Fibroblast of gingiva (primary cell): ENCODE measurements around the gene SOX2.

ENCODE experiments used
- DNase-seq: peaks from one replicate; pipeline ENCODE4 v3.0.0-alpha.2; 2011; ENCODE audit warnings: low read depth

SOX2 gene

GRCh38 chr3:181722766-181723425, 11.2 kb downstream of the SOX2 start:
- DNase-seq = no peak

- DNase-seq = no peak
Measured at GRCh38 chr3:181723625-181724191, 12.0 kb downstream of the SOX2 start.

GRCh38 chr3:181724192-181724965, 12.7 kb downstream of the SOX2 start:
- no peak for DNase-seq

DNA sequence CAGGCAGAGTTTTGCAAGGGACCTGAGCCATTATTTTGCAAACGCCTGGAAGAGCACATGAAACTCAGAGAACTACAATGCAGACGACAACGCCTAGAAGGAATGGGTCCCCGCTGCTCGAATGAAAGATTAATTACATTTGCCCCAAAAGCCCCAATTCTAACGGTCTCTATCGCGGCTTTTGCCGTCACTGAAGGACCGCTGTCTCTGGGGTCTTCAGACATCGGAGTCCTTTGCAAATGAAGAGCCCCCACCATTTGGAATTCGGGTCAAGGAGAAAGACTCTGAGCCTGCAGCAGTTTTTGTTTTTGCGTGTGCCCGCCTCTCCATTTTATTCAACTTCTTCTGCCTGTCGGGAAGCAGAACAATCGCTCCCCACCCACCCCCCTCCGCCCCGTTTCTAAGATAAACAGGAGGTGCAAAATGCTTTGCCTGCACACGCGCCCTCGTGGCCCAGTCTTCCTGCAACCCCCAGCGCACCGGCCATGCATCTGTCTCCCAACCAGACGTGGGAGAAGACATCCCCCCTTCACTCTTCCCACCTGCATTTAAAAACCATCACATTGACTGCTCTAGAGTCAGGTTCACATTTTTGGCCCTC, 13.5 kb downstream of the SOX2 start:
- DNase-seq = no peak

DNA sequence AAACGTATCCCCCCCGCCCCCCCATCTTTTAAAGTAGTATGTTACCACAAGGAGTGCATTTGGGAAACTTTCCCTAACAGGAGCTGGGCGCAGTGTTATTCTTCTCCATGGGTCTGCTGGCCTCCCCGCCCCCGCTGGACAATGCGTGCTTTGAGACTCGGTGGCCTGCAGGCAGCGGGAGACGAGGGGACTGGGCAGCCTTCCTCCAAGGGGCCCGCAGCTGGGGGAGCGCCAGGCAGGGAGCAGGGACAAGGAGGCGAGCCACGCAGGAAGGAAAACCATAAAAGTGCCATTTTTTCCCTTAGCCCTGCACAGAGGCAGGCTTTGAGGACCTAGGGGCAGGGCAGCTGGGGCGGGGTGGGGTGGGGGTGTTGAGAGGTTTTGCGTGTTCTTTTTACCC, 14.1 kb downstream of the SOX2 start:
- no peak for DNase-seq

GRCh38 chr3:181726351-181727330, 14.9 kb downstream of the SOX2 start:
- no peak for DNase-seq

- no peak for DNase-seq
Measured at GRCh38 chr3:181727341-181728032, 15.8 kb downstream of the SOX2 start.

GRCh38 chr3:181728470-181729340, 17.0 kb downstream of the SOX2 start:
- DNase-seq = no peak

DNA sequence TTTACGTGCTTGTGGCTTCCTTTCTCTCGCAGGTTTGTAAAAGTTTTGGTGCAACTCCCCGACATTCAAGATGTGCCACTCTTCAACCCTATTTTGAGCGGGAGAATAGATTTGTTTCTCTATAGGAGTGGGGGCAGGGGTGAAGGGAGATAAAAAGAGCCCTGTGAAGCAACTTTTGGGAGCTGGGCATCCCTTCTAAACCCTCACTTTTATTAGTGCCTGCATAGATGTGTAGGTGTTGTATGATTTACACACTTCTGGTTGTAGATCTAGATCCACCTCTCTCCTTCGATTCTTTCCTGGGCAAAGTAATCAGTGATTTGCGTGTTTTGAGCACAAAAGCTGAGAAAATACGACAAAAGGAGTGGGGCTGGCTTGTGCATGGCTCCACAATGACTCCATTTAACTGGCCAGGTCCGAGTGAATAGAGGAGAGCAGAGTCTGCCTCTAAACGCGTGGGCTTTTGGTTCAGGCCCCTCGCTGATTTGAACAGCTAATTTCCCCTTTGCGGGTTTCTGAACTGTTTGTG, 17.7 kb downstream of the SOX2 start:
- DNase-seq = no peak

DNA sequence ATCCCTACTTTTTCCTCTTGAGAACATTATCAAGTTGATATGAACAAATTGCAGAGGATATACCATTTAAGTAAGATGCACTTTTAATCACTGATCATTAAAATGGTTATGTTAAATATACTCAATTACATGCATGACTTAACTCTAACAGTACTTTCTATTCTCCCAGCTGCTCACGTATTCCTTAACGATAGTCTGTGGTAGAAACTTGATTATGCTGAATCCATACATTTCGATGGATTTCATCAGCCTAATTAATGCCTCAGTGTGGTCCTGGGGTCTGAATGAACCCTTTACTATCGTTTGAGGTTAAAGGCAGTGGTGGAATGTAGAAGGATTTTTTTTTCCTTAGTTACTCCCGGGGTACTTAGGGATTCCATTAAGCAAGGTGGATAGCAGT, 18.6 kb downstream of the SOX2 start:
- no peak for DNase-seq

DNA sequence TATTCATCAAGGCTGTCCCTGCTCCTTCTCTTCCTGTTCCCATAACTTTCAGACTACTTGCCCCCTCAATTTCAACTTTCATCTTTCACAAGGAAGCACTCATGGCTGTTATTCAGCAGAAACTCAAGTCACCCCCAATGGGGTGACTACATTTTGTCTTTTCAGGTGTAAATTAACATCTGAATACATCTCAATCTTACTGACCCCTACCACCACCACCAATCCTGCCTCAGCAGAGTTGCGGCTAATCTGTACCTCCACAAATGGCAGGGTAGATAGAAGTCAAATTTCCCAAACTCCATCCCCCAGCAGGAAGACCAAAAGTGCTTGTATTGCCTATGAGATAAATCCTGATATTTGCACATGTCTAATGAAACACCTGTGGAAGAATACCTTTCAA, 19.2 kb downstream of the SOX2 start:
- no peak for DNase-seq

GRCh38 chr3:181735911-181736310, 24.2 kb downstream of the SOX2 start:
- no peak for DNase-seq

DNA sequence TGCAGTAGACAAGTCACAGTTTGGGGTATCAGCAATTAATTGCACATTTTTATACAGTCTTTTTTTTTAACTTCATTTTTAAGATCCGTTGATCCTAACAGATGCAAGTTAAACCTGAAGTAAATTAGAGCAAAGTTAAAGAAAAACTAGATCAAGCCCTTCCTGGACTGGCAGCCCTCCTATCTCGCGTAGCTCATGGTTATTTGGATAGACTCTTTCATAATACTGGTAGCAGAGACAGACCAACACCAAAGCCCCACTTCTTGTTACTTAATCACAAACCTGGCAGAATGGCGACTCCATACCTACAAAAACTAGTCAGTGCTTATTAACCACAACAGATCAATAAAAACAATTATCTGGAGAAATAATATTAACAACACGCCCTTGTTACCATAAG, 26.8 kb downstream of the SOX2 start:
- no peak for DNase-seq

- no peak for DNase-seq
Measured at GRCh38 chr3:181739628-181740027, 27.9 kb downstream of the SOX2 start.

- DNase-seq = no peak
Measured at GRCh38 chr3:181741417-181741816, 29.7 kb downstream of the SOX2 start.

DNA sequence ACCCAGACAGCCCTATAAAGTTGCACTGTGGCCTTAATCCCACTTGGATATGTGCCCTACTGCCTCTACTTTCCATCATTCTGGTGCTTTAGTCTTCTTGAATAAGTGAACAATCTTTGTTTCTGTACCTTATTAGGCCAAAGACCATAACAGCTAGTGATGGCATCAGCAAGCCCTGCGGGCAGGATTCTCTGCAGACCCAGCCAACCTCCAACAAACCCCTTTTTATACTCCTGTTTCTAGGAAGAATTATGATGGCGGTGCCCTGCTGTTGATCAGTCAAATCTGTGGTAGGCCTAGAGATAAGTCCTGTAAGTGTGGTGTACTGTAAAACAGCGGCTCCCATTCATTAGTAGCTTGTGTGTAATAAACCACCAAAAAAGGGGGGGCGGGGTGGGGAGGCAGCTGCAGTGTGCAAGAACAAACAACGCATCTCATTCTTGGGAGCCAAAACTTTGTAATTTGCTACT, 40.5 kb downstream of the SOX2 start:
- no peak for DNase-seq

- no peak for DNase-seq
Measured at GRCh38 chr3:181753391-181753790, 41.7 kb downstream of the SOX2 start.

DNA sequence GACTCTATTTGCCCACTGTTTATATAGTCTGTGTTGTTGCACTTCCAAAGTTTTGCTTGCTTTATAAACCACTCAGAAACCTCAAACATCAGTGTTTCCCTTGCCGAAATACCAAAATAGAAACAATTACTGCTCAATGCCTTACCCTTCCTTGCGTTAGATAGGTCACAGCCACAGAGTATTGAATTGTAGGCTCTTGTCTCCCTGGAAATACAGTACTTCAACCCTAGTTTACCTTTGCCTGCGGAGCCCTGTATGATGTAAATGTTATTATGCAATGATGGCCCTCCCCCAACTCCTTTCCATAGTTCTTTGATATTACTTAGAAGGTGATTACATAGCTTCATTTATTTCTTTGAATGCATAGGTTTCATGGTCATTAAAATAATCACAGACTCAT, 44.2 kb downstream of the SOX2 start:
- no peak for DNase-seq

DNA sequence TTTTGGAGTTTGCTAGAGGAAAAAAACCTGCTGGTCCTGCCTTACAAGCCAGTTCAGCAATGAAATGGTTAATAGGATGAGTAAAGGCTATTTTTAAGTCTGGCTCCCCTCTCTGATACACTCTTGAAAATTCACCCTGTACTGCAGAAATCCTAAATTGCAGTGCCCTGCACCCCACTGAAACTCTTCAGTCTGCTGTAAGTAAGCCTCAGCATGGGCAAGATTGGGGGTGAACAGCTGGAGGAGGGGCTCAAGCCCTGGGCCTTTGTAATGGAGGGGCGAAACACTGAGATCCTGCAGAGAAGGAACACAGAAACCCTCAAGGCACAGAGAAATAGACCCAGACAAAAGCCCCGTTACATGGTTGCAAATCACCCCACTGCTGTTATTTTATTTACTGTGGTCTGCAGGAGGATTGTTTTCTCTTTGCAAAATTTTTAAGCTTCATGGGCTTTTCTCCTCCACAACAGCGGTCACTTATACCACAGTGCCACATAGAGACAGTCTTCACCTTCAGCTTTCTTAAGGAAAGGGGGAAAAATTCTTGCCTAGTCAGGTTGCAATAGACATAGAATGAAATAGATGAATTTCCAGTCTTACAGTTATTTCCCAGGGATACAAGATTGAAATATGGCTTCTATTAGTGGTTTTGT, 45.0 kb downstream of the SOX2 start:
- no peak for DNase-seq
